GM21723 (cell line): ENCODE measurements around the gene KIAA1217.
"Not testable (repeated sequence)": the region's sequence is repeated elsewhere in the genome, so short reads cannot be mapped to it uniquely, and the experiment has no call there.

Experiments used
- ATAC-seq: cut with Tn5 transposase; IDR thresholded peaks from one replicate; pipeline ENCODE4 v1.9.1; 2021; ENCODE audit warnings: mild to moderate bottlenecking, moderate library complexity; ENCODE audit not compliant: unreplicated experiment

The KIAA1217 gene

GRCh38 chr10:24337723-24338122 is 128.8 kb downstream of the KIAA1217 start:
- ATAC-seq: not testable (repeated sequence)

GRCh38 chr10:24339387-24339786 is 130.4 kb downstream of the KIAA1217 start:
- no peak for ATAC-seq

DNA sequence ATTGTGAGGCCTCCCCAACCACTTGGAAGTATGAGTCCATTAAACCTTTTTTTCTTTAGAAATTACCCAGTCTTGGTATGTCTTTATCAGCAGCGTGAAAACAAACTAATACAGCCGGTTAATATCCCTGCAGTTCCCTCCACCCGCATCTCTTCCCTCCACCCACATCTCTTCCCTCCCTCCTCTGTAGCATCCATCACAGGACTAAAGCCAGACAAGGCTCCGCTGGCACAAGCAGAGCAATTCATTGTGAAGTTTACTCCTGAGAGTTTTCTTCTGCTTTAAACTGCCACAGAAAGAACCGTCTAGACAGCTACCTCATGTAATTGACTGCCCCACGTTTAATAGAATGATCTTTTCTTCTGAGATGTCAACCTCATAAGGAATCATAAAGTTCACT is 131.5 kb downstream of the KIAA1217 start:
- ATAC-seq: no peak

- no peak for ATAC-seq
These were observed 131.9 kb downstream of the KIAA1217 start for GRCh38 chr10:24340883-24341282.

DNA sequence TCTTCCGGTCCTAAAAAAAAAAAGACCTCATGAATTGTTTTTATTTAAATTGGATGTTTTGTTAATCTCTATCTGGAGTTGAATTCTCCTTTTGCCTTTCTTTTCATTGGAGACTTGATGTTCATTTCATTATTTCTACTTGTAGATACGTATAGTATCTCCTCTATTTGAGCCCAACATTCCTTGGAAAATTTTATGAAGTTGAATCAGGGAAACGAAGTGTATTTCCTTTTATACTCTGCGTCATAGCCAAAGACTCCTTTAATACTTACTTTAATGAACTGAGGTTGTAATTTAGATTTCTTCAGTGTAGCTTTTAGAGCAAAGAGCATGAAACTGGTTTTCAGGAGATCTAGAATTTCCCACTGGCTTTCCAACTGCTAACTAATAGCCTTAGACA is 132.4 kb downstream of the KIAA1217 start:
- ATAC-seq: no peak

DNA sequence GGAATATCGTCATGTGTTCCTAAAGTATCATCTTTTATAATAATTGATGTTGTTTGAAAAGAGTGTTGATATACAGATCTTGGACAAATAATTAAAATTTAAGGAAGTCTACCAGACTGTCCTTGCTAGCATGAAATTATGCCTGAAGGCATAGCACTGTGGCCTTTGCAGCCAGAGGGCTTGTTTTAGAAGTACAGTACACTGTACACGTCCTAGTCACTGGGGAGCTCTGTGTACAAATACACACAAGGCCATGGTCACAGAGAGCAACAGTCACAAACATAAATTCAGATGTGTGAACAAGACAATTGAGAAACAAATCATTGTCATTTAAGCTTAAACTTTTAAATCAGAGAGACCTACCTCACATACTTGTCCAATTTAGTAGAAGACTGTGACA is 133.0 kb downstream of the KIAA1217 start:
- ATAC-seq: no peak

- no peak for ATAC-seq
These were observed 134.7 kb downstream of the KIAA1217 start for GRCh38 chr10:24343686-24344085.

GRCh38 chr10:24344279-24344678 is 135.3 kb downstream of the KIAA1217 start:
- ATAC-seq: no peak

GRCh38 chr10:24344695-24345463 is 135.9 kb downstream of the KIAA1217 start:
- no peak for ATAC-seq

DNA sequence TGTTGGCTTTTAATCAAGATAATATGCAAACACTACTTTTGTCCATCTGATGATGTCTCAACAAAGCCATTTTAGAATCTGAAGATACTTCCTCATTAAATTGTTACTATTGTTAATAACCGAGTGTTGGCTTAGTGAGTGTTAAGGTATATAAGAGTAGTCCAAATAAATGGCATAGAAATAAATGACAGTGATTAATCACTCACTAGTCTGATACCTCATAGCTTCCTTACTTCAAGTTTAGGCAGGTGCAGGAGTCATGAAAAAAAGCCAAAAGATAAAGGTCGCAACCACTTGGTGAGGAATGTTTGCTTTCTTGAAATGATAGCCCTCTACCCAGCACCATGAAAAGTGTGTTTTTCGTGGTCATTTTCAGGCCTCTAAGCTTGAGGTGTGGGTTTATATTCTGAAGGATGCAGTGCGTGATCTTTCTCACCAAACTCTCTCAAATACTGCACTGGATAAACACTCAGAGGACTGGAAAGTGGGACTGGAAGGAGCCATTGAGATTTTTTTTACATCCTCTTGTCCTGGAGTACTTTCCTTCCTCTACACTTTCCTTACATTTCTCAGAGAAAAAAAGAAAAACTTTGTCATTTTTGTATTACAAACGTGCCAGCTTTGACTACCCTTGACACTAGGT is 138.1 kb downstream of the KIAA1217 start:
- no peak for ATAC-seq

DNA sequence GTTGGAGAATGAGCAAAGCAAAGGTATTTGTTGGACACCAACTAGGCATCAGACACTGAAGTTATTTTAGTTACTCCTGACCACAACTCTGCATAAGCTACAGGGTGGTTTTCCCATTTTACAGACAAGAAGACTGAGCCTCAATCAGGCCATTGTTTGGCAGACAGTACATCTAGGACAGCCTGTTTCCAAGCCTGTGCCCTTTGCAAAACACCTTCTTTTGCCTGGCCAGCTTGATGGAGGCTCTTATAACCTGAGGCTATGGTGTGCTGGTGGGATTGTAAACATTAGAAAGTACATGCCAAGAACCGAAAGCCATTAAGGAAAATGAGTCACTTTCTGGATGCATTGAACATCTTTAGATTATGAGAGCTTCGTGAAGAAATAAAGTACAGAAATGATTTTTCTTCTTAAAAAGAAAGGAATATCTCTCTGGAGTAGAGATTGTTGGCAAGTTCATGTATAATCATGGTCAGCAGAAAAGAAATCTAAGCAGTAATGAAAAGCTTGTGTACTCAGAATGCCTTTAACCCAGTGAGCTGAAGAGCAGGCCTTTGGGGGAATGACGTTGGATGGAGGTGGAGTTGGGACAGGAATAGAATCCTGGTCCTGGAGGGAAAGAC is 140.6 kb downstream of the KIAA1217 start:
- no peak for ATAC-seq

GRCh38 chr10:24350070-24350921 is 141.4 kb downstream of the KIAA1217 start:
- no peak for ATAC-seq

GRCh38 chr10:24350922-24351225 is 141.9 kb downstream of the KIAA1217 start:
- not testable (repeated sequence) for ATAC-seq

DNA sequence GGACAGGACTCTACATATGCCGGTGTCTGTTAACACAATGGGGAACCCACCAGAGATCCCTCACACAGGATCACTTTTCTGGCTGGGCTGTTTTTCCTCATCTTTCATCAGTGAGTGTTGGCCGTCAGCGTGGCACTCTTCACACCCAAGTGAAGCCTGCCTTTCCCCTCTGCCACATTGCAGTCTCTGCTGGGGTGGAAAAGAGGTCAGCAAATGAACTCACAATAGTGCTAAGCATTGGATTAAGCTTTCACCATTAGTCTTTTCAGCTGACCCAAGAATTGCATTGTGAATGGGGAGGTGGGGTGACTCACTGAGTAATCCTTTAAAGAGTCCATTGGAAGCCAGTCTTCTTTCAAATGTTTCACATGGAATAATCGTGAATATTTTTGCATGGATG is 143.0 kb downstream of the KIAA1217 start:
- no peak for ATAC-seq

DNA sequence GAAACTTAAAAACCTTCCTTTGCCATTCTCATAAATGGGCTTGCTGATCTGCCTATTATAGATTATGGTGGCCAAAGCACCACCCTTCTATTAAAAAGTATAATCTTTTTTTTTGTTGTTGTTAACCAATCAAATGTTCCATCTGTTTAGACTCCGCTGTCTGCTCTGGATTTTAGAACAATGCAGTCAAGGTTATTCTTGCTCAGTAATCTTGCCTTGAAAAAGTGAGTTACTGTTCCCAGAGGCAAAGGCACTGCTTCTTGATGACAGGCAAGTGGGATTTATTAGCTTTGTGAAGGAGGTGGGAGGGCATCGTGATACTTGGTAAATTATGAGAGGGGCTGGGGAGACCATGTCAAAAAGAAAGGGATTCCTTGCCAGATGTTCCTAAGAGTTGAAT is 143.5 kb downstream of the KIAA1217 start:
- ATAC-seq: no peak

GRCh38 chr10:24353319-24353718 is 144.4 kb downstream of the KIAA1217 start:
- no peak for ATAC-seq

DNA sequence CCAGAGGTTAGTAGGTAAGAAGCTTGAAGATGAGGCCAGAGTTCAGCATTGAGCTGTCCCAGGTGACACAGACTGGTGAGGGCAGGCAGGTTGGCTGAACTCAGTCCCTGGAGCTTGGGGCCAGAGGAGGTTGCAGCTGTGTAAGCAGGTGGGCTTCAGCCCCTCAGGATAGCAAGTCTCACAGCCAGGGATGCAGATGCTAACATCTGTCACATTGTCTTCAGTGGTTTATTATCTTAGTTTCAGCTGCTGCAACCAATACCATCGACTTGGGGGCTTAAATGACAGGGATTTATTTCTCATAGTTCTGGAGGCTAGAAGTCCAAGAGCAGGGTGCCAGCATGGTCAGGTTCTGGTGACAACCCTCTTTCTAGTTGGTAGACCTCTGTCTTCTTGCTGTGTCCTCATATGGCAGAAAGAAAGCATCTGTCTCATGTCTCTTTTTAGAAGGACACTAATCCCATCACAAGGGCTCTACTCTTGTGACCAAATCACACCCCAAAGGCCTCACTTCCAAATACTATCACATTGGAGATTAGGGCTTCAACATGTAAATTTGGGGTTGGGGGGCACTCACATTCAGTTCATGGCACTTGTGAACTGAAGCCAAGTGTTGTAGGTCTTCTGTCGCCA is 146.2 kb downstream of the KIAA1217 start:
- ATAC-seq: no peak

GRCh38 chr10:24357344-24358004 is 148.5 kb downstream of the KIAA1217 start:
- ATAC-seq: no peak

DNA sequence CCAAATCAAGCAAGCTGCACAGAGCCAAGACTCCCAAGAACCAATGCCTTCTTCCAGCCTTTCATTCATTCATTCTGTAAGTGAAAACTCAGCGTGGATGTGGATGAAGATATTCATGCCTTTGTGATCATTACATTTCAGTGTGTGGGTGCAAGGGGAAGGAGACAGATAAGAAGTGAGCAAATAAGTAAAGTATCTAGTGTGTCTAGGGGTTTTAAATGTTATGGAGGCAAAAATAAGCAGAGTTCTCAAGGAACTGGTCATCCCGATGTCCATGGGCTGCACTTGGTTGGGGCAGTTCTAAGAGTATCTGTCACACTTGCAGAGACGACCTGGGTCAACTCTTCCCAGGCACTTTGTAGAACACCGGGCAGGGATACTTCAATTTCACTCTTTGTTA is 149.1 kb downstream of the KIAA1217 start:
- ATAC-seq: no peak
